ENCODE measurements around the gene DIAPH2. TPM values are rescaled to one million over a fixed set of nuclear protein-coding genes. Genes with fewer than 3 reads are reported as not detected.

DIAPH2 gene
- total and polyA plus RNA-seq, 2 donors (not counting 1 experiment from before 2014, with no cell fraction given), result 4.2 to 32.4 TPM

- DNase-seq, result no peak
- Mint-ChIP-seq H3K4me1 (peaks cover 30% of the 10 kb centered on the region), H3K4me3 (peak overlapping the region; percentile 26), H3K27me3 (no peaks in the 10 kb centered on the region), H3K27ac (no peak overlapping the region), H3K9me3 (ENCODE audit: insufficient read depth) (no peaks in the 10 kb centered on the region)
- Histone ChIP-seq H3K4me3 (ENCODE audit: control extremely low read depth in 1 of 5, extremely low read depth in 1 of 5, insufficient read depth in 1 of 5, low read depth in 2 of 5, low read length in 4 of 5) (no peak overlapping the region), H3K4me2 (replicated peaks; ENCODE audit: low read depth, low read length, poor library complexity, severe bottlenecking) (no peak overlapping the region), H3K36me3 (replicated peaks in 1 of 2; ENCODE audit: control extremely low read depth in 1 of 2, control insufficient read depth in 1 of 2, extremely low read depth in 1 of 2, insufficient read depth in 2 of 2, low read length in 1 of 2) (no peaks in the 10 kb centered on the region), H3K27ac (ENCODE audit: low read length in 2 of 2) (no peak overlapping the region), H4K20me1 (ENCODE audit: control insufficient read depth, insufficient read depth, low read length, poor library complexity, severe bottlenecking) (no peaks in the 10 kb centered on the region), H3K9me3 (ENCODE audit: control extremely low read depth in 1 of 3, control insufficient read depth in 2 of 3, insufficient read depth in 1 of 3, low read length in 2 of 3) (no peaks in the 10 kb centered on the region), H2AFZ (ENCODE audit: insufficient read depth, low read depth, low read length, poor library complexity, severe bottlenecking) (no peak overlapping the region), H3K79me2 (ENCODE audit: control insufficient read depth, insufficient read depth, low read length) (no peaks in the 10 kb centered on the region), H3K9ac (ENCODE audit: low read length) (no peak overlapping the region), H3K4me1 (ENCODE audit: control insufficient read depth in 2 of 2, insufficient read depth in 2 of 2, low read length in 2 of 2) (peaks cover 0 to 3% of the 10 kb centered on the region in 2 donors), H3K27me3 (replicated peaks in 1 of 4; ENCODE audit: control extremely low read depth in 1 of 4, control insufficient read depth in 3 of 4, insufficient read depth in 4 of 4, low read length in 3 of 4) (no peaks in the 10 kb centered on the region)
- ATAC-seq (ENCODE audit: low read depth), result no peak
- no CpG with 5 or more reads among the region's 3 CpGs for WGBS (ENCODE audit: insufficient coverage)
- ChIA-PET CTCF (no interaction called here), POLR2A (no interaction called here)
- TF ChIP-seq CTCF (IDR thresholded peaks at IDR 0.05), result no peak
- no peak for TF ChIP-seq EZH2 (IDR thresholded peaks at IDR 0.05; ENCODE audit: borderline replicate concordance, insufficient read depth, low read depth, low read length, poor library complexity, severe bottlenecking)
- intact Hi-C loops (cut with micrococcal nuclease), result no loop called here
These were observed 30.8 kb downstream of the DIAPH2 start for GRCh38 chrX:96715481-96715880.

DNA sequence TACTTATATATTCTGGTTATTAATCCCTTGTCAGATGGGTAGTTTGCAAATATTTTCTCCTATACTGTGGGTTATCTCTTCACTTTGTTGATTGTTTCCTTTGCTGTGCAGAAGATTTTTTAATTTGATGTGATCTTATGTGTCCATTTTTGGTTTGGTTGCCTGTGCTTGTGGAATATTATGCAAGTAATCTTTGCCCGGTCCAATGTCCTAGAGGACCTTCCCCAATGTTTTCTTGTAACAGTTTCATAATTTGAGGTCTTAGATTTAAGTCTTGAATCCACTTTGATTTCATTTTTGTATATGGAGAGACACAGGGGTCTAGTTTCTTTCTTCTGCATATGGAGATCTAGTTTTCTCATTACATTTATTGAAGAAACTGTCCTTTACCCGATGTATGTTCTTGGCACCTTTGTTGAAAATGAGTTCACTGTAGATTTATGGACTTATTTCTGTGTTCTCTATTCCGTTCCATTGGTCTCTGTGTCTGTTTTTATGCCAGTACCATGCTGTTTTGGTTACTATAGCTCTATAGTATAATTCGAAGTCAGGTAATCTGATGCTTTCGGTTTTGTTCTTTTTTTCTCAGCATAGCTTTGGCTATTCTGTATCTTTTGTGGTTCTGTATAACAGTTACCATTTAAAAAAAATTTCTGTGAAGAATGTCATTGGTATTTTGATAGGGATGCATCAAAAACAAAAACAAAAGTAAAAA is 34.7 kb downstream of the DIAPH2 start:
- H3K9me3 Mint-ChIP-seq (ENCODE audit: insufficient read depth), result no peaks in the 10 kb centered on the region
- CTCF ChIA-PET, result no interaction called here
- H3K27ac Mint-ChIP-seq, result no peak overlapping the region

More for the DNA sequence above, 34.7 kb downstream of the DIAPH2 start:
- Histone ChIP-seq H3K4me1 (ENCODE audit: control insufficient read depth in 2 of 2, insufficient read depth in 2 of 2, low read length in 2 of 2) (peaks cover 0 to 8% of the 10 kb centered on the region in 2 donors), H3K79me2 (ENCODE audit: control insufficient read depth, insufficient read depth, low read length) (peaks cover 2% of the 10 kb centered on the region), H3K9ac (ENCODE audit: low read length) (no peak overlapping the region), H3K27ac (ENCODE audit: low read length in 2 of 2) (no peak overlapping the region), H3K4me3 (ENCODE audit: control extremely low read depth in 1 of 5, extremely low read depth in 1 of 5, insufficient read depth in 1 of 5, low read depth in 2 of 5, low read length in 4 of 5) (no peak overlapping the region), H2AFZ (ENCODE audit: insufficient read depth, low read depth, low read length, poor library complexity, severe bottlenecking) (no peak overlapping the region), H3K27me3 (replicated peaks in 1 of 4; ENCODE audit: control extremely low read depth in 1 of 4, control insufficient read depth in 3 of 4, insufficient read depth in 4 of 4, low read length in 3 of 4) (no peaks in the 10 kb centered on the region), H3K36me3 (replicated peaks in 1 of 2; ENCODE audit: control extremely low read depth in 1 of 2, control insufficient read depth in 1 of 2, extremely low read depth in 1 of 2, insufficient read depth in 2 of 2, low read length in 1 of 2) (no peaks in the 10 kb centered on the region), H3K9me3 (ENCODE audit: control extremely low read depth in 1 of 3, control insufficient read depth in 2 of 3, insufficient read depth in 1 of 3, low read length in 2 of 3) (no peaks in the 10 kb centered on the region), H4K20me1 (ENCODE audit: control insufficient read depth, insufficient read depth, low read length, poor library complexity, severe bottlenecking) (no peaks in the 10 kb centered on the region), H3K4me2 (replicated peaks; ENCODE audit: low read depth, low read length, poor library complexity, severe bottlenecking) (no peak overlapping the region)
- POLR2A ChIA-PET, result no interaction called here
- Mint-ChIP-seq H3K4me3 (no peak overlapping the region), H3K4me1 (peaks cover 30% of the 10 kb centered on the region), H3K27me3 (no peaks in the 10 kb centered on the region)
- intact Hi-C loops (cut with micrococcal nuclease), result no loop called here
- DNase-seq (no peak), ATAC-seq (ENCODE audit: low read depth) (no peak)
- no CpG with 5 or more reads among the region's 5 CpGs for WGBS (ENCODE audit: insufficient coverage)
- TF ChIP-seq CTCF (IDR thresholded peaks at IDR 0.05) (no peak), EZH2 (IDR thresholded peaks at IDR 0.05; ENCODE audit: borderline replicate concordance, insufficient read depth, low read depth, low read length, poor library complexity, severe bottlenecking) (no peak)

Data from B cell (primary cell).